Stromal cell of bone marrow (primary cell): ENCODE results near the gene PCGF1.
"Not testable (repeated sequence)": the region's sequence is repeated elsewhere in the genome, so short reads cannot be mapped to it uniquely, and the experiment has no call there.

Experiments used
- DNase-seq: peaks from one replicate; pipeline ENCODE4 v3.0.0-alpha.2; 2012; ENCODE audit warnings: low read depth

The PCGF1 gene

GRCh38 chr2:74499267-74499939, 8.1 kb downstream of the PCGF1 start, which contains the start of gene LBX2:
Gene LBX2 (minus strand): TSS chr2:74499603. CDS start chr2:74499537, 66 bp downstream.
- DNase-seq: no peak

- DNase-seq: no peak
Observed at GRCh38 chr2:74498500-74499266, 8.8 kb downstream of the PCGF1 start.

GRCh38 chr2:74497777-74498499, 9.6 kb downstream of the PCGF1 start:
- DNase-seq: no peak

GRCh38 chr2:74496997-74497776, 10.3 kb downstream of the PCGF1 start:
- DNase-seq: no peak

- DNase-seq: no peak
Observed at GRCh38 chr2:74495440-74495839, 12.1 kb downstream of the PCGF1 start.

GRCh38 chr2:74493546-74493945, 13.9 kb downstream of the PCGF1 start:
- DNase-seq: no peak

GRCh38 chr2:74491648-74492544, 15.6 kb downstream of the PCGF1 start:
- no peak for DNase-seq

GRCh38 chr2:74489906-74490305, 17.6 kb downstream of the PCGF1 start:
- DNase-seq: no peak

- DNase-seq: no peak
Observed at GRCh38 chr2:74488643-74489481, 18.6 kb downstream of the PCGF1 start.

GRCh38 chr2:74486141-74486540, 21.4 kb downstream of the PCGF1 start:
- DNase-seq: no peak

- DNase-seq: not testable (repeated sequence)
Observed at GRCh38 chr2:74483675-74484164, 23.8 kb downstream of the PCGF1 start.

- peak; percentile 93 for DNase-seq
Observed at GRCh38 chr2:74482801-74483674, 24.5 kb downstream of the PCGF1 start, which contains the start of the genes CCDC142 and TTC31. Gene CCDC142 (minus strand): TSS chr2:74482998. CDS start chr2:74482837, 161 bp downstream. Gene TTC31 (plus strand): TSS chr2:74483081. CDS start chr2:74483096, 15 bp downstream.

GRCh38 chr2:74481961-74482800, 25.3 kb downstream of the PCGF1 start:
- DNase-seq: no peak

GRCh38 chr2:74481431-74481830, 26.1 kb downstream of the PCGF1 start:
- DNase-seq: no peak

- no peak for DNase-seq
Observed at GRCh38 chr2:74474899-74475298, 32.6 kb downstream of the PCGF1 start.

GRCh38 chr2:74474481-74474880, 33.0 kb downstream of the PCGF1 start:
- no peak for DNase-seq

GRCh38 chr2:74472945-74473258, 34.6 kb downstream of the PCGF1 start:
- DNase-seq: no peak
